Measurements from ENCODE around the gene TGFBR1. TPM values are rescaled to one million over a fixed set of nuclear protein-coding genes. Genes with fewer than 3 reads are reported as not detected.

The TGFBR1 gene
- total RNA-seq, 1 donor from 2014 or later: 87.8 TPM

DNA sequence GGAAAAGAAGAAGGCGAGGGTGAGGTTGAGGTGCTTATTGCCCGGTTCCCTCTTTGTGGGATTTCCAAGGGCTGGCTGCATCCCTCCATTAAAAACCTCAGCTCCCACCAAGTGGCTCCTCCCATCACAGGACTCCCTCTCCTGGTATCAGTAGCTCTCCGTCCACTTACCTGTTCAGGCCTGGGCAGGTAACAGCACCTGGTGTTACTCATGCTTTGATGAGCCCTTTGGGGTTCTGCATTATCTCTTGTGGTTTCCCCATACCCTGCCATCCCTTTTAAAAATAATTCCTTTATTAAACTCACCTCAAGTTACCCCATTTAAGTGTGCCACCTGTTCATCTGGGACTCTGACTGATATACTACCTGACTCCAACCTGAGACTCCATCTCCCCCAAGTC, 17.5 kb upstream of the TGFBR1 start:
- no peak for DNase-seq (ENCODE audit: low read depth)
- TF ChIP-seq, protein P1, sequence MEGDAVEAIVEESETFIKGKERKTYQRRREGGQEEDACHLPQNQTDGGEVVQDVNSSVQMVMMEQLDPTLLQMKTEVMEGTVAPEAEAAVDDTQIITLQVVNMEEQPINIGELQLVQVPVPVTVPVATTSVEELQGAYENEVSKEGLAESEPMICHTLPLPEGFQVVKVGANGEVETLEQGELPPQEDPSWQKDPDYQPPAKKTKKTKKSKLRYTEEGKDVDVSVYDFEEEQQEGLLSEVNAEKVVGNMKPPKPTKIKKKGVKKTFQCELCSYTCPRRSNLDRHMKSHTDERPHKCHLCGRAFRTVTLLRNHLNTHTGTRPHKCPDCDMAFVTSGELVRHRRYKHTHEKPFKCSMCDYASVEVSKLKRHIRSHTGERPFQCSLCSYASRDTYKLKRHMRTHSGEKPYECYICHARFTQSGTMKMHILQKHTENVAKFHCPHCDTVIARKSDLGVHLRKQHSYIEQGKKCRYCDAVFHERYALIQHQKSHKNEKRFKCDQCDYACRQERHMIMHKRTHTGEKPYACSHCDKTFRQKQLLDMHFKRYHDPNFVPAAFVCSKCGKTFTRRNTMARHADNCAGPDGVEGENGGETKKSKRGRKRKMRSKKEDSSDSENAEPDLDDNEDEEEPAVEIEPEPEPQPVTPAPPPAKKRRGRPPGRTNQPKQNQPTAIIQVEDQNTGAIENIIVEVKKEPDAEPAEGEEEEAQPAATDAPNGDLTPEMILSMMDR (IDR thresholded peaks at IDR 0.05; ENCODE audit: insufficient read depth, low read length, poor library complexity, severe bottlenecking): no peak
- no peaks in the 10 kb centered on the region for H3K36me3 ChIP-seq (ENCODE audit: control insufficient read depth, insufficient read depth, low read length)
- H3K27me3 ChIP-seq (ENCODE audit: control insufficient read depth, insufficient read depth, low read length): no peaks in the 10 kb centered on the region
- H3K4me3 ChIP-seq (ENCODE audit: low read depth, low read length): no peak overlapping the region

DNA sequence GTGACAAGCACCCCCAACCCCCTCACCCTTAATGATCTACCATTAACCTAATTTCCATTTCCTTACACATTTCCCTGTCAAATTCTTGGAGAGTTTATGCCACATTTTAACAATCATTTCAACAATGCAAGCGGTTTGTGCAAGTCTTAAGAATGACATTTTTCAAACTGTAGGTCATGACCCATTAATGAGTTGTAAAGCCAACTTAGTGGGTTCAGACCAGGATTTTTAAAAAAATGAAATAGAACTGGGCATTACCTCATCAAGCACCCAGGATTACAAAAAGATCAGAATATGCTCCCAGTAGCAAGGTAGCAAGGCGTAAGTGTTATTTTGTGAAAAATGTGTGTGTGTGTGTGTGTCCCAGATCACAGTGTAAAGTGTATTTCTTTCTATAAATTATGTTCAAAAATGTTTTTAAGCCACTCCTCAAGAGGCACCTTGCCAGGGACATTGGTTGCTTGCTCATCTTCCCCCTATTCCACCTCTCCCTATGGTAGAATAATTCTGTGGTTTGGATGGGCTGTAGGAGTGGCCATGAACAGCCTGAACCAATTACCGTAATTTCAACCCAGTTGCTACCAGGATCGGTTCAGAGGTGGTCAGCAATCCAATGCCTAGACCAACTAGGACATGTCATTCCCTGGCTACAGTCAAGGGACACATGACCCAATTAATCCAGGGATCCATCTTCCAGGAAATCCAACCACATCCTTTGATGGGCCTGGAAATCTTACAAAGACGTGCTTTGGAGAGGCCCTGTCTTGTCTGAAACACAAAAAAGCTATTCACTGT, 14.4 kb upstream of the TGFBR1 start:
- Histone ChIP-seq H3K27me3 (ENCODE audit: control insufficient read depth, insufficient read depth, low read length) (no peaks in the 10 kb centered on the region), H3K36me3 (ENCODE audit: control insufficient read depth, insufficient read depth, low read length) (no peaks in the 10 kb centered on the region), H3K4me3 (ENCODE audit: low read depth, low read length) (no peak overlapping the region)
- no peak for DNase-seq (ENCODE audit: low read depth)
- TF ChIP-seq, protein P1 (IDR thresholded peaks at IDR 0.05; ENCODE audit: insufficient read depth, low read length, poor library complexity, severe bottlenecking): no peak

DNA sequence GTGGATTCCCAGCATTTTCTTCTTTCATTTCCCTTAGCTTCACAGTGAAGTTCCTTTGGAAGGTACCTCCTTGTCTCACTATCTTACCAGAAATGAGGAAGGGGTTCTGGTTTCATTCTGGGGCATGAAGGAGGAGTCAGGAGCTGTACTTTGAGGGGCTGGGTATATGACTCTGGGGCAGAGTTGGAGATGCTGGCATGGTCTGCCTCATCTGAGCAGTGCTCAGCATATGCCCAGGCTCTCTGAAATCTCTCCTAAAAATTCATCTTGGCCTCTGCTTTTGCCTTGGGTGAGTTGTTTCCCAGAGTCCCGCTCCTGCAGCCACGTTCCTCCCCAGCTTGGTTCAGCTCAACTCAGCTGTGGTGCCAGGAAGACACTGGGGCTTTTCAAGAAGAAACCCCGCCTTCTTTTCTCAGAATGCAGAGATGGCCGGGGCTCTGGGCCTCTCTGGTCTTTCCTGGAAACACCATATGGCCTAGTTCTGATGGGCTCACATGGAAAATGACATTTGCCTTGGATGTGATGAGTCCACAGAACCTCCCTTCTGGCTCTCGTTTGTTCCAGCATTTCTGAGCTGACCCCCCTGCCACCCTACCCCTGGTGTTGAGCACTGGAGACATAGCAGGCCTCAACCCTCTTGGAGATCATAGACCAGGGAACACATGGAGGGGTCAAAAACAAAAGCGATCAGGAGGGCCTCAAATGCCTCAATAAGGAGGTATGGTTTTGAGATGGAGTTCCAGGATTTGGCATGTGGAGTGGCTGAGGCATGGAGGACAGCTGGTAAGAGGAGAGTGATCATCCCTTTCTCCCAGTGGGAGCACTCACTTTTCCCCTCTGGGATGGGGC, 12.0 kb upstream of the TGFBR1 start:
- DNase-seq (ENCODE audit: low read depth): no peak
- Histone ChIP-seq H3K4me3 (ENCODE audit: low read depth, low read length) (no peak overlapping the region), H3K36me3 (ENCODE audit: control insufficient read depth, insufficient read depth, low read length) (no peaks in the 10 kb centered on the region), H3K27me3 (ENCODE audit: control insufficient read depth, insufficient read depth, low read length) (no peaks in the 10 kb centered on the region)
- TF ChIP-seq, protein P1 (IDR thresholded peaks at IDR 0.05; ENCODE audit: insufficient read depth, low read length, poor library complexity, severe bottlenecking): no peak

DNA sequence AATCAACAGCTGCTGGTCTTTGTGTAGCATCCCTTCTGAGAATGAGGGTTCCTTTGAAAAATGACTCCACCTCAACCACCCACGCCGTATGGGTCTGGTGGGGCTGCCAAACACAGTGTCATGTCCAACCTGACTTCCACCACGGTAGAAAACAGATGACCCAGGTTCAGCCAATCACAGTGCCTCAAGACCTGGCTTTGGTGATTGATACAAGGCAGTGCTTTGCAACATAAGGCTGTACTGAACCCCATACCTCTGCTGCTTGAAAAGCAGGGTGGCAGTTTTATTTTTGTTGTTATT, 11.5 kb upstream of the TGFBR1 start:
- TF ChIP-seq, protein P1 (IDR thresholded peaks at IDR 0.05; ENCODE audit: insufficient read depth, low read length, poor library complexity, severe bottlenecking): no peak
- H3K27me3 ChIP-seq (ENCODE audit: control insufficient read depth, insufficient read depth, low read length): no peaks in the 10 kb centered on the region
- no peak for DNase-seq (ENCODE audit: low read depth)

DNA sequence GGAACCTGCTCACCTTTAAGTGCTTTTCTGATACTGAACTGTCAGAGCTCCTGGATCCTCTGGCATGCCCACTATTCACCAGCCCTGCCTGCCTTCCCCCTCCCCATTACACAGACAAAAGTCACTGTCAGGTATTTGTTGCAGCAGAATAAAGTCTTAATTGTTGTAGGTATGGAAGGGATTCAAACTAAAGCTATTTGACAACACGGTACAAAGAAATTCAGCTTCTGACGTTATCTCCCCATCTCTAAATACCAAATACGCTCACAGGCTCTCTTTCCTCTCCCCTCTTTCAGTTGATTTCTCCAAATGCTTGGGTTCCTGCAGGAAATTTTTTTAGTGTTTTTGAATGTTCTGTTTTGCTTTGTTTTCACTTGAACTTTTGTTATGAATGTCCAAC, 9.3 kb upstream of the TGFBR1 start:
- no peak for DNase-seq (ENCODE audit: low read depth)
- no peaks in the 10 kb centered on the region for H3K27me3 ChIP-seq (ENCODE audit: control insufficient read depth, insufficient read depth, low read length)
- H3K36me3 ChIP-seq (ENCODE audit: control insufficient read depth, insufficient read depth, low read length): no peaks in the 10 kb centered on the region
- H3K4me3 ChIP-seq (ENCODE audit: low read depth, low read length): no peak overlapping the region
- TF ChIP-seq, protein P1 (IDR thresholded peaks at IDR 0.05; ENCODE audit: insufficient read depth, low read length, poor library complexity, severe bottlenecking): no peak

More for the DNA sequence above, 11.5 kb upstream of the TGFBR1 start:
- no peak overlapping the region for H3K4me3 ChIP-seq (ENCODE audit: low read depth, low read length)
- no peaks in the 10 kb centered on the region for H3K36me3 ChIP-seq (ENCODE audit: control insufficient read depth, insufficient read depth, low read length)
